Loucy (cell line): Measurements from ENCODE around the gene PANX3.

Experiments used
- H2AFZ ChIP-seq: fragments of 200-600 bp; sonication (generic); 2 replicates; pipeline ENCODE4 v1.6.0; 2016; ENCODE audit warnings: antibody characterized with exemption, mild to moderate bottlenecking, low read length, moderate library complexity
- H3F3A ChIP-seq: fragments of 200-600 bp; 2 replicates; pipeline ENCODE4 v1.6.0; 2016; ENCODE audit warnings: antibody characterized with exemption, low read depth, mild to moderate bottlenecking
- H3K27me3 ChIP-seq: fragments of 200-600 bp; sonication (generic); 2 replicates; pipeline ENCODE4 v1.6.1; 2014; ENCODE audit warnings: low read length, mild to moderate bottlenecking; ENCODE audit not compliant: insufficient read depth, poor library complexity, severe bottlenecking
- H3K36me3 ChIP-seq: fragments of 200-600 bp; sonication (generic); 2 replicates; pipeline ENCODE4 v1.6.1; 2016; ENCODE audit warnings: low read length; ENCODE audit not compliant: insufficient read depth
- H3K4me1 ChIP-seq: fragments of 200-600 bp; sonication (generic); 2 replicates; pipeline ENCODE4 v1.5.1; 2014; ENCODE audit warnings: low read length, mild to moderate bottlenecking; ENCODE audit not compliant: insufficient read depth, poor library complexity, severe bottlenecking
- H3K4me2 ChIP-seq: fragments of 200-600 bp; sonication (generic); 2 replicates; pipeline ENCODE4 v1.6.0; 2014; ENCODE audit warnings: antibody characterized with exemption, low read length, low read depth, mild to moderate bottlenecking; ENCODE audit not compliant: poor library complexity, severe bottlenecking
- H3K4me3 ChIP-seq: fragments of 200-600 bp; sonication (generic); 2 replicates; pipeline ENCODE4 v1.5.1; 2014; ENCODE audit warnings: low read length, mild to moderate bottlenecking, mixed read lengths; ENCODE audit not compliant: poor library complexity, severe bottlenecking
- H3K79me2 ChIP-seq: fragments of 200-600 bp; sonication (generic); 2 replicates; pipeline ENCODE4 v1.6.1; 2014; ENCODE audit warnings: low read length; ENCODE audit not compliant: insufficient read depth
- H3K9ac ChIP-seq: fragments of 200-600 bp; sonication (generic); 2 replicates; pipeline ENCODE4 v1.6.0; 2014; ENCODE audit warnings: mild to moderate bottlenecking, low read depth, low read length, moderate library complexity; ENCODE audit not compliant: poor library complexity, severe bottlenecking
- H3K9me2 ChIP-seq: fragments of 200-600 bp; sonication (generic); replicated peaks from 2 replicates; pipeline ENCODE4 v1.6.1; 2016; ENCODE audit warnings: low read depth, low read length, mixed read lengths
- H3K9me3 ChIP-seq: fragments of 200-600 bp; sonication (generic); 2 replicates; pipeline ENCODE4 v1.6.1; 2014; ENCODE audit warnings: mild to moderate bottlenecking, antibody characterized with exemption, low read length, low read depth; ENCODE audit not compliant: insufficient read depth
- H4K20me1 ChIP-seq: fragments of 200-600 bp; sonication (generic); 2 replicates; pipeline ENCODE4 v1.6.0; 2014; ENCODE audit warnings: antibody characterized with exemption, low read length, mild to moderate bottlenecking; ENCODE audit not compliant: insufficient read depth, poor library complexity, severe bottlenecking
- EZH2phosphoT487 ChIP-seq: fragments of 200-600 bp; IDR thresholded peaks from 2 replicates; pipeline ENCODE4 v1.6.1; 2018; ENCODE audit warnings: antibody characterized with exemption, mild to moderate bottlenecking, moderate library complexity, borderline replicate concordance
- TF ChIP-seq, protein P1 (sequence below): fragments of 200-600 bp; sonication (generic); conservative IDR thresholded peaks from 2 replicates; pipeline ENCODE4 v1.5.1; 2014; ENCODE audit warnings: mild to moderate bottlenecking, antibody characterized with exemption, low read length

Gene PANX3

DNA sequence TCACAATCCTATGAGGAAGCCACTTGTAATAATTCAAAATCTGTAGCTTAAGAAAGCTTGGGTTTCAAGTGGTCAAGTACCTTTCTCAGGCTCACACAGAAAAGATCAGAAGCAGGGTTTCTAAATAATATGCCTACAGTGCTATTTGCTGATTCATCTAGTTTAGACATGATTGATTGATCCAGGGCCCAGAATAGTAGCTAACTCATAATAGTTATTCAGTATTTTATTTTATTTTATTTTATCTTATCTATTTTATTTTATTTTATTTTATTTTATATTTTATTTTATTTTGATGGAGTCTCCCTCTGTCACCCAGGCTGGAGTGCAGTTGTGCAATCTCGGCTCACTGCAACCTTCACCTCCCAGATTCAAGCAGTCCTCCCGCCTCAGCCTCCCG lies 15.9 kb upstream of the PANX3 start:
- TF ChIP-seq, protein P1, sequence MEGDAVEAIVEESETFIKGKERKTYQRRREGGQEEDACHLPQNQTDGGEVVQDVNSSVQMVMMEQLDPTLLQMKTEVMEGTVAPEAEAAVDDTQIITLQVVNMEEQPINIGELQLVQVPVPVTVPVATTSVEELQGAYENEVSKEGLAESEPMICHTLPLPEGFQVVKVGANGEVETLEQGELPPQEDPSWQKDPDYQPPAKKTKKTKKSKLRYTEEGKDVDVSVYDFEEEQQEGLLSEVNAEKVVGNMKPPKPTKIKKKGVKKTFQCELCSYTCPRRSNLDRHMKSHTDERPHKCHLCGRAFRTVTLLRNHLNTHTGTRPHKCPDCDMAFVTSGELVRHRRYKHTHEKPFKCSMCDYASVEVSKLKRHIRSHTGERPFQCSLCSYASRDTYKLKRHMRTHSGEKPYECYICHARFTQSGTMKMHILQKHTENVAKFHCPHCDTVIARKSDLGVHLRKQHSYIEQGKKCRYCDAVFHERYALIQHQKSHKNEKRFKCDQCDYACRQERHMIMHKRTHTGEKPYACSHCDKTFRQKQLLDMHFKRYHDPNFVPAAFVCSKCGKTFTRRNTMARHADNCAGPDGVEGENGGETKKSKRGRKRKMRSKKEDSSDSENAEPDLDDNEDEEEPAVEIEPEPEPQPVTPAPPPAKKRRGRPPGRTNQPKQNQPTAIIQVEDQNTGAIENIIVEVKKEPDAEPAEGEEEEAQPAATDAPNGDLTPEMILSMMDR, result no peak
- no peak for TF ChIP-seq EZH2phosphoT487
- no peaks in the 10 kb centered on the region for H4K20me1 ChIP-seq
- H3F3A ChIP-seq, result no peaks in the 10 kb centered on the region
- no peaks in the 10 kb centered on the region for H3K36me3 ChIP-seq
- no peaks in the 10 kb centered on the region for H3K9me3 ChIP-seq
- H3K9ac ChIP-seq, result no peak overlapping the region
- no peaks in the 10 kb centered on the region for H3K9me2 ChIP-seq
- no peaks in the 10 kb centered on the region for H3K4me1 ChIP-seq
- peaks cover 4% of the 10 kb centered on the region for H3K27me3 ChIP-seq
- no peak overlapping the region for H3K4me3 ChIP-seq
- H3K79me2 ChIP-seq, result no peaks in the 10 kb centered on the region
- H2AFZ ChIP-seq, result no peak overlapping the region
- no peak overlapping the region for H3K4me2 ChIP-seq

DNA sequence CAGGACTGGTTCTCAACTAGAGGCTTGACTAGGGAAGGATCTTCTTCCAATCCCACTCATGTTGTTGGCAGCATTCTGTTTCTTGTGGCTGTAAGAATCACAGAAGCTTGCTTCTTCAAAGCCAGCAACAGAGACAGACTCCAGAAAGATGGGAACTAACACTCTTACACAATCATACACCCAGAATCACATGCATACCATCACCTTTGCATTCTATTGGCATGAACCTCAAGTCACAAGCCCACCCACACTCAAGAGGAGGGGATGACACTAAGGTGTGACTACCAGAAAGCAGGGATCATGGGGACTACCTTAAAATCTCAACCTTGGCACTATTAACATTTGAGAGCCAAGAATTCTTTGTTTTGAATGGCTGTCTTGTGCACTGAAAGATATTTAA lies 13.6 kb upstream of the PANX3 start:
- Histone ChIP-seq H2AFZ (no peak overlapping the region), H3F3A (no peaks in the 10 kb centered on the region), H3K4me3 (no peak overlapping the region), H3K79me2 (no peaks in the 10 kb centered on the region), H4K20me1 (no peaks in the 10 kb centered on the region), H3K36me3 (no peaks in the 10 kb centered on the region), H3K9me2 (no peaks in the 10 kb centered on the region), H3K4me1 (no peaks in the 10 kb centered on the region), H3K9me3 (no peaks in the 10 kb centered on the region), H3K27me3 (peaks cover 4% of the 10 kb centered on the region), H3K4me2 (no peak overlapping the region), H3K9ac (no peak overlapping the region)
- TF ChIP-seq EZH2phosphoT487, result no peak
- TF ChIP-seq, protein P1, result no peak

DNA sequence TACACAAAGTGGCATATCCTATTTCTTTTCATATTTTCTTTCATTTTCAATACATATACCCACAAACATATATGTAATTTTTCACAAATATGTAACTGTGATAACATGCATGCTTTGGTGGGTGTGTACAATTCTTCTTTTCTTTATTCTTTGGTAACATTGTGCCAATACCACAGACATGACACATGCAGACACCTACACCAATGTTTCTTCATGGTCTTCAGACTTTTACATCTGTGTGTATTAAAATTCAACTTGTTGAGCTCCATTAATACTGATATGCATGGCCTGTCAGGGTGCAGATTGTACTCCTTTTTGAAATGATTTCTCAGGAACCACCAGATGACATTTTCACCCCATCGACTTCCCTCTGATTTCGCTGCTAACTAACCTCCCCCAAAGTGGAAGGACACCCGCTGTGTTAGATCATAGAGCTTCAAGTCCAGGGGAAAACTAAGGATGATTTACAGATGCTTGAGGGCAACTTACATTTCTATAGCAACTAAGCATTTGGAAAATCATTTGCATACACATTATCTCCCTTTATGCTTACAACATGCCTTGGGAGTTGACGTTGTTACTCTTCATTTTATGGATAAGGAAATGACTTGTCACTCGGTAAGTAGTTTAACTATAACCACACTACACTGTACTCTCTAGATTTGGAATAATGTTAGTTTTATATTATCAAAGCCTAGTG lies 10.5 kb upstream of the PANX3 start:
- Histone ChIP-seq H3K4me1 (peaks cover 2% of the 10 kb centered on the region), H3K9me2 (no peaks in the 10 kb centered on the region), H4K20me1 (no peaks in the 10 kb centered on the region), H2AFZ (no peak overlapping the region), H3K36me3 (no peaks in the 10 kb centered on the region), H3F3A (no peaks in the 10 kb centered on the region), H3K4me2 (no peak overlapping the region), H3K27me3 (peaks cover 4% of the 10 kb centered on the region), H3K9me3 (no peaks in the 10 kb centered on the region), H3K9ac (no peak overlapping the region), H3K4me3 (no peak overlapping the region), H3K79me2 (no peaks in the 10 kb centered on the region)
- TF ChIP-seq, protein P1, result no peak
- no peak for TF ChIP-seq EZH2phosphoT487
